ENCODE measurements around the gene PLXNA4. TPM values are rescaled to one million over a fixed set of nuclear protein-coding genes. Genes with fewer than 3 reads are reported as not detected.
"Not testable (repeated sequence)": the region's sequence is repeated elsewhere in the genome, so short reads cannot be mapped to it uniquely, and the experiment has no call there.

PLXNA4 gene
- polyA plus RNA-seq, 1 donor = 2.6 TPM

- DNase-seq = no peak
Observed at GRCh38 chr7:132412435-132412834, 163.8 kb downstream of the PLXNA4 start.

- no peak for DNase-seq
Observed at GRCh38 chr7:132410861-132411541, 165.3 kb downstream of the PLXNA4 start.

- DNase-seq = no peak
Observed at GRCh38 chr7:132410385-132410784, 165.9 kb downstream of the PLXNA4 start.

GRCh38 chr7:132407764-132408163 is 168.5 kb downstream of the PLXNA4 start:
- DNase-seq = no peak

GRCh38 chr7:132406039-132406438 is 170.2 kb downstream of the PLXNA4 start:
- DNase-seq = no peak

GRCh38 chr7:132404261-132404660 is 172.0 kb downstream of the PLXNA4 start:
- no peak for DNase-seq

GRCh38 chr7:132403465-132404110 is 172.7 kb downstream of the PLXNA4 start:
- DNase-seq = no peak

- DNase-seq = no peak
Observed at GRCh38 chr7:132402751-132403245, 173.5 kb downstream of the PLXNA4 start.

GRCh38 chr7:132402096-132402495 is 174.2 kb downstream of the PLXNA4 start:
- no peak for DNase-seq

GRCh38 chr7:132400561-132401142 is 175.6 kb downstream of the PLXNA4 start:
- DNase-seq = no peak

- DNase-seq = no peak
Observed at GRCh38 chr7:132399367-132399766, 176.9 kb downstream of the PLXNA4 start.

- DNase-seq = no peak
Observed at GRCh38 chr7:132398253-132398925, 177.9 kb downstream of the PLXNA4 start.

- no peak for DNase-seq
Observed at GRCh38 chr7:132397070-132397469, 179.2 kb downstream of the PLXNA4 start.

GRCh38 chr7:132395361-132395760 is 180.9 kb downstream of the PLXNA4 start:
- DNase-seq = no peak

GRCh38 chr7:132394283-132395198 is 181.7 kb downstream of the PLXNA4 start:
- no peak for DNase-seq

- DNase-seq = no peak
Observed at GRCh38 chr7:132393789-132394261, 182.4 kb downstream of the PLXNA4 start.

- DNase-seq = no peak
Observed at GRCh38 chr7:132392713-132393112, 183.6 kb downstream of the PLXNA4 start.

- DNase-seq = no peak
Observed at GRCh38 chr7:132390705-132391104, 185.6 kb downstream of the PLXNA4 start.

- DNase-seq = not testable (repeated sequence)
Observed at GRCh38 chr7:132390049-132390448, 186.2 kb downstream of the PLXNA4 start.

GRCh38 chr7:132388688-132389087 is 187.6 kb downstream of the PLXNA4 start:
- DNase-seq = no peak

- DNase-seq = no peak
Observed at GRCh38 chr7:132387596-132387995, 188.7 kb downstream of the PLXNA4 start.

- DNase-seq = no peak
Observed at GRCh38 chr7:132386201-132386681, 190.0 kb downstream of the PLXNA4 start.
